WTC11 (cell line): ENCODE measurements around the gene KIAA0232. TPM values are rescaled to one million over a fixed set of nuclear protein-coding genes. Genes with fewer than 3 reads are reported as not detected.

Experiments
- ATAC-seq: fragments of 200-7000 bp; cut with Tn5 transposase; 2 replicates; pipeline ENCODE4 v1.10.0; 2021; ENCODE audit warnings: mild to moderate bottlenecking, moderate library complexity
- CTCF ChIA-PET: fragments of 300-600 bp; sonication (Branson Sonifier 250); formaldehyde crosslinking; loops from one replicate; lab custom pipeline; 2021; ENCODE audit warnings: antibody characterized with exemption; lab: Charles Lee
- POLR2A ChIA-PET: fragments of 350-600 bp; sonication (Branson Sonifier 250); formaldehyde crosslinking; loops from one replicate; lab custom pipeline; 2021; ENCODE audit warnings: antibody characterized with exemption; lab: Charles Lee
- DNase-seq: peaks from one replicate; pipeline ENCODE4 v3.0.0; 2021; ENCODE audit warnings: low spot score
- H3K27ac Mint-ChIP-seq: 2 replicates; pipeline ENCODE4 v1.8.0; 2021; ENCODE audit warnings: mixed read lengths
- H3K27me3 Mint-ChIP-seq: 2 replicates; pipeline ENCODE4 v1.8.0; 2021; ENCODE audit warnings: low read depth, mild to moderate bottlenecking, moderate library complexity, mixed read lengths
- H3K36me3 Mint-ChIP-seq: 2 replicates; pipeline ENCODE4 v1.8.0; 2021; ENCODE audit warnings: mixed read lengths
- H3K4me1 Mint-ChIP-seq: 2 replicates; pipeline ENCODE4 v1.8.0; 2022; ENCODE audit warnings: mixed read lengths
- H3K4me3 Mint-ChIP-seq: 2 replicates; pipeline ENCODE4 v1.8.0; 2021; ENCODE audit warnings: mild to moderate bottlenecking, moderate library complexity, mixed read lengths
- H3K9me3 Mint-ChIP-seq: 2 replicates; pipeline ENCODE4 v1.8.0; 2021; ENCODE audit warnings: mixed read lengths
- ARID4B ChIP-seq: sonication (generic); formaldehyde crosslinking; IDR thresholded peaks from 2 replicates; pipeline ENCODE4 v1.8.0; 2023; ENCODE audit warnings: missing genetic modification reagents, mild to moderate bottlenecking, borderline replicate concordance
- ATF2 ChIP-seq: sonication (generic); formaldehyde crosslinking; IDR thresholded peaks from 2 replicates; pipeline ENCODE4 v1.8.1; 2022; ENCODE audit warnings: low read depth, missing genetic modification reagents, borderline replicate concordance
- FOXK1 ChIP-seq: sonication (generic); formaldehyde crosslinking; IDR thresholded peaks from 2 replicates; pipeline ENCODE4 v1.8.0; 2022; ENCODE audit warnings: mild to moderate bottlenecking, moderate library complexity, missing genetic modification reagents
- FOXP1 ChIP-seq: sonication (generic); formaldehyde crosslinking; IDR thresholded peaks from 2 replicates; pipeline ENCODE4 v1.8.0; 2022; ENCODE audit warnings: missing genetic modification reagents, mild to moderate bottlenecking, moderate library complexity, borderline replicate concordance
- GABPB1 ChIP-seq: sonication (generic); formaldehyde crosslinking; IDR thresholded peaks from 2 replicates; pipeline ENCODE4 v1.8.1; 2023; ENCODE audit warnings: mild to moderate bottlenecking, missing genetic modification reagents
- GRHL2 ChIP-seq: fragments of 250-450 bp; sonication (Bioruptor Pico); IDR thresholded peaks from 2 replicates; pipeline ENCODE4 v1.8.0; 2022; ENCODE audit warnings: mild to moderate bottlenecking, moderate library complexity; ENCODE audit not compliant: insufficient replicate concordance, severe bottlenecking
- IRF1 ChIP-seq: sonication (generic); formaldehyde crosslinking; IDR thresholded peaks from 2 replicates; pipeline ENCODE4 v1.8.0; 2023; ENCODE audit warnings: missing genetic modification reagents
- IRF2 ChIP-seq: sonication (generic); formaldehyde crosslinking; IDR thresholded peaks from 2 replicates; pipeline ENCODE4 v1.8.0; 2022; ENCODE audit warnings: low read depth, missing genetic modification reagents, borderline replicate concordance
- MYBL2 ChIP-seq: sonication (generic); formaldehyde crosslinking; IDR thresholded peaks from 2 replicates; pipeline ENCODE4 v1.8.1; 2023; ENCODE audit warnings: mild to moderate bottlenecking, moderate library complexity, missing genetic modification reagents
- NFE2L1 ChIP-seq: sonication (generic); formaldehyde crosslinking; IDR thresholded peaks from 2 replicates; pipeline ENCODE4 v1.8.1; 2023; ENCODE audit warnings: missing genetic modification reagents
- NFYB ChIP-seq: sonication (generic); formaldehyde crosslinking; conservative IDR thresholded peaks from 2 replicates; pipeline ENCODE4 v1.8.0; 2022; ENCODE audit warnings: low read depth, missing genetic modification reagents
- NR3C1 ChIP-seq: sonication (generic); formaldehyde crosslinking; conservative IDR thresholded peaks from 2 replicates; pipeline ENCODE4 v1.8.1; 2023; ENCODE audit warnings: low read depth, mild to moderate bottlenecking, missing genetic modification reagents
- PRRX2 ChIP-seq: fragments of 250-450 bp; sonication (Bioruptor Pico); IDR thresholded peaks from 2 replicates; pipeline ENCODE4 v1.8.0; 2021; ENCODE audit warnings: mild to moderate bottlenecking
- RELA ChIP-seq: sonication (generic); formaldehyde crosslinking; IDR thresholded peaks from 2 replicates; pipeline ENCODE4 v1.8.1; 2022; ENCODE audit warnings: missing genetic modification reagents, mild to moderate bottlenecking, borderline replicate concordance
- SMAD3 ChIP-seq: sonication (generic); formaldehyde crosslinking; IDR thresholded peaks from 2 replicates; pipeline ENCODE4 v1.8.0; 2022; ENCODE audit warnings: missing genetic modification reagents, mild to moderate bottlenecking, borderline replicate concordance
- SOX15 ChIP-seq: fragments of 250-450 bp; sonication (Bioruptor Pico); IDR thresholded peaks from 2 replicates; pipeline ENCODE4 v1.9.0; 2021; ENCODE audit warnings: mild to moderate bottlenecking
- TEAD1 ChIP-seq: sonication (generic); formaldehyde crosslinking; IDR thresholded peaks from 2 replicates; pipeline ENCODE4 v1.8.0; 2022; ENCODE audit warnings: mild to moderate bottlenecking, missing genetic modification reagents
- USF2 ChIP-seq: sonication (generic); formaldehyde crosslinking; IDR thresholded peaks from 2 replicates; pipeline ENCODE4 v1.8.1; 2023; ENCODE audit warnings: mild to moderate bottlenecking, missing genetic modification reagents, moderate library complexity
- ZNF232 ChIP-seq: sonication (generic); formaldehyde crosslinking; IDR thresholded peaks from 2 replicates; pipeline ENCODE4 v1.8.0; 2022; ENCODE audit warnings: mild to moderate bottlenecking, missing genetic modification reagents
- ZNF512 ChIP-seq: sonication (generic); formaldehyde crosslinking; IDR thresholded peaks from 2 replicates; pipeline ENCODE4 v1.8.1; 2022; ENCODE audit warnings: missing genetic modification reagents, borderline replicate concordance
- ZNF532 ChIP-seq: fragments of 250-450 bp; sonication (Bioruptor Pico); IDR thresholded peaks from 2 replicates; pipeline ENCODE4 v1.9.0; 2021; ENCODE audit warnings: mild to moderate bottlenecking, borderline replicate concordance
- total RNA-seq: library from RNA; stranded (reverse); gene quantifications from 3 replicates; pipeline ENCODE4 v1.2.3, GENCODE V29; 2021

The KIAA0232 gene
- total RNA-seq, 1 experiment from 2014 or later, result 23.2 TPM

GRCh38 chr4:6768539-6768905 lies 14.0 kb upstream of the KIAA0232 start:
- no peaks in the 10 kb centered on the region for H3K27me3 Mint-ChIP-seq
- CTCF ChIA-PET, result interaction anchor here (1.0 to 2.1 kb wide), 5 partner anchors 9 to 118 kb away, joined by 3 to 10 read pairs (median 4); no protein-coding TSS in a partner anchor
- TF ChIP-seq USF2 (CRISPR knock-in tag) (no peak), ATF2 (CRISPR knock-in tag) (no peak), TEAD1 (no peak), GABPB1 (CRISPR knock-in tag) (no peak), GRHL2 (CRISPR knock-in tag) (no peak), ZNF532 (CRISPR knock-in tag) (no peak), SMAD3 (CRISPR knock-in tag) (no peak), NR3C1 (CRISPR knock-in tag) (no peak), ZNF512 (CRISPR knock-in tag) (no peak), NFYB (CRISPR knock-in tag) (no peak), MYBL2 (no peak)
- TF ChIP-seq, all 79 proteins: peak for 0
- POLR2A ChIA-PET, result no interaction called here
- Mint-ChIP-seq H3K4me3 (no peak overlapping the region), H3K9me3 (no peaks in the 10 kb centered on the region), H3K27ac (no peak overlapping the region), H3K4me1 (peaks cover under 1% of the 10 kb centered on the region; the same call in 1 of the 2 replicates), H3K36me3 (no peaks in the 10 kb centered on the region)
- DNase-seq (no peak), ATAC-seq (no peak)

- ChIA-PET CTCF (interaction anchor here (1.0 to 1.5 kb wide), 3 partner anchors 9 to 117 kb away, joined by 3 to 10 read pairs (median 3); no protein-coding TSS in a partner anchor), POLR2A (no interaction called here)
- H3K27ac Mint-ChIP-seq, result no peak overlapping the region
- no peaks in the 10 kb centered on the region for H3K36me3 Mint-ChIP-seq
- ATAC-seq, result no peak
- H3K9me3 Mint-ChIP-seq, result no peaks in the 10 kb centered on the region
- no peaks in the 10 kb centered on the region for H3K27me3 Mint-ChIP-seq
- DNase-seq, result no peak
- no peak overlapping the region for H3K4me3 Mint-ChIP-seq
- no peaks in the 10 kb centered on the region for H3K4me1 Mint-ChIP-seq
- TF ChIP-seq ZNF232 (CRISPR knock-in tag) (no peak), NFE2L1 (CRISPR knock-in tag) (no peak), IRF2 (CRISPR knock-in tag) (no peak), ARID4B (CRISPR knock-in tag) (no peak), FOXK1 (CRISPR knock-in tag) (no peak), SMAD3 (CRISPR knock-in tag) (no peak), RELA (no peak), FOXP1 (CRISPR knock-in tag) (no peak), PRRX2 (CRISPR knock-in tag) (no peak), NR3C1 (CRISPR knock-in tag) (no peak), IRF1 (no peak), SOX15 (CRISPR knock-in tag) (no peak)
Observed at GRCh38 chr4:6769233-6769988, 13.1 kb upstream of the KIAA0232 start.
